ENCODE results near the gene CABP7. TPM values are rescaled to one million over a fixed set of nuclear protein-coding genes. Genes with fewer than 3 reads are reported as not detected.

The CABP7 gene
- total and polyA plus RNA-seq, 2 donors (not counting 3 experiments of a cell fraction or from before 2014, with no cell fraction given): not detected

- H3K27ac ChIP-seq (ENCODE audit: insufficient read depth, low read depth, low read length): no peak overlapping the region
- no peak overlapping the region for H3K4me2 ChIP-seq (ENCODE audit: insufficient read depth, low read length)
- no peaks in the 10 kb centered on the region for H3K27me3 ChIP-seq (ENCODE audit: control insufficient read depth in 2 of 2, insufficient read depth in 2 of 2, low read length in 2 of 2)
- no peaks in the 10 kb centered on the region for H3K79me2 ChIP-seq (ENCODE audit: control insufficient read depth, insufficient read depth, low read length)
- ChIA-PET POLR2A (no interaction called here), CTCF (interaction anchor here (0.8 to 2.2 kb wide), 5 partner anchors 9 to 405 kb away, joined by 3 to 6 read pairs (median 3); no protein-coding TSS in a partner anchor)
- H3K4me3 ChIP-seq (replicated peaks in 1 of 3; ENCODE audit: insufficient read depth in 1 of 3, low read depth in 1 of 3, low read length in 3 of 3): no peak overlapping the region
- no peak for FAIRE-seq
- no peaks in the 10 kb centered on the region for H3K9me1 ChIP-seq (replicated peaks; ENCODE audit: control insufficient read depth, extremely low read depth, insufficient read depth, low read length)
- peaks cover 11 to 16% of the 10 kb centered on the region in 2 experiments for H3K36me3 ChIP-seq (ENCODE audit: control insufficient read depth in 2 of 2, extremely low read depth in 1 of 2, insufficient read depth in 2 of 2, low read length in 2 of 2)
- TF ChIP-seq, protein P1, sequence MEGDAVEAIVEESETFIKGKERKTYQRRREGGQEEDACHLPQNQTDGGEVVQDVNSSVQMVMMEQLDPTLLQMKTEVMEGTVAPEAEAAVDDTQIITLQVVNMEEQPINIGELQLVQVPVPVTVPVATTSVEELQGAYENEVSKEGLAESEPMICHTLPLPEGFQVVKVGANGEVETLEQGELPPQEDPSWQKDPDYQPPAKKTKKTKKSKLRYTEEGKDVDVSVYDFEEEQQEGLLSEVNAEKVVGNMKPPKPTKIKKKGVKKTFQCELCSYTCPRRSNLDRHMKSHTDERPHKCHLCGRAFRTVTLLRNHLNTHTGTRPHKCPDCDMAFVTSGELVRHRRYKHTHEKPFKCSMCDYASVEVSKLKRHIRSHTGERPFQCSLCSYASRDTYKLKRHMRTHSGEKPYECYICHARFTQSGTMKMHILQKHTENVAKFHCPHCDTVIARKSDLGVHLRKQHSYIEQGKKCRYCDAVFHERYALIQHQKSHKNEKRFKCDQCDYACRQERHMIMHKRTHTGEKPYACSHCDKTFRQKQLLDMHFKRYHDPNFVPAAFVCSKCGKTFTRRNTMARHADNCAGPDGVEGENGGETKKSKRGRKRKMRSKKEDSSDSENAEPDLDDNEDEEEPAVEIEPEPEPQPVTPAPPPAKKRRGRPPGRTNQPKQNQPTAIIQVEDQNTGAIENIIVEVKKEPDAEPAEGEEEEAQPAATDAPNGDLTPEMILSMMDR (IDR thresholded peaks at IDR 0.05; ENCODE audit: extremely low read depth in 1 of 2, insufficient read depth in 1 of 2, low read depth in 1 of 2, low read length in 2 of 2): no peak
- TF ChIP-seq EZH2 (IDR thresholded peaks at IDR 0.05; ENCODE audit: borderline replicate concordance, low read depth, low read length, severe bottlenecking): no peak
- TF ChIP-seq POLR2A (IDR thresholded peaks at IDR 0.05; ENCODE audit: low read depth, low read length): no peak
- TF ChIP-seq FOS (IDR thresholded peaks at IDR 0.05; ENCODE audit: borderline replicate concordance, insufficient read depth, low read length): no peak
- no peak for TF ChIP-seq JUN (IDR thresholded peaks at IDR 0.05; ENCODE audit: borderline replicate concordance, insufficient read depth, insufficient read length, low read depth)
- no peak for TF ChIP-seq MAX (IDR thresholded peaks at IDR 0.05; ENCODE audit: insufficient read depth, insufficient read length)
- TF ChIP-seq POLR2AphosphoS5 (IDR thresholded peaks at IDR 0.05; ENCODE audit: insufficient read depth, low read depth, low read length): no peak
- TF ChIP-seq GATA2 (IDR thresholded peaks at IDR 0.05; ENCODE audit: insufficient read depth, insufficient read length, low read depth, low read length): no peak
- TF ChIP-seq MYC (IDR thresholded peaks at IDR 0.05; ENCODE audit: low read depth, low read length): no peak
- no peak for DNase-seq (ENCODE audit: low read depth, low spot score)
- no peaks in the 10 kb centered on the region for H3K9me3 ChIP-seq (replicated peaks; ENCODE audit: control insufficient read depth, insufficient read depth, low read length)
- intact Hi-C loops (cut with micrococcal nuclease) (no loop called here), dilution Hi-C loops (cut with MboI; ENCODE audit: extremely low pct_ligation_motif_present, low sequenced_read_pairs) (no loop called here)
- BruUV-seq (replicated peaks): no TSS peak
- no peaks in the 10 kb centered on the region for H3K4me1 ChIP-seq (ENCODE audit: control insufficient read depth, extremely low read depth, insufficient read depth, low read length)
- H2AFZ ChIP-seq (ENCODE audit: low read depth, low read length): no peak overlapping the region
- H3K9ac ChIP-seq (replicated peaks; ENCODE audit: extremely low read depth, insufficient read depth, low read length): no peak overlapping the region
- no peaks in the 10 kb centered on the region for H4K20me1 ChIP-seq (replicated peaks; ENCODE audit: control insufficient read depth, extremely low read depth, insufficient read depth, low read length)
Observed at GRCh38 chr22:29684244-29684643, 35.6 kb upstream of the CABP7 start.

Measured in endothelial cell of umbilical vein (primary cell).